Heart left ventricle (tissue), 13 donors: ENCODE data around the gene TXK.

ENCODE experiments used
- CTCF ChIP-seq, 12 donors: fragments of 200-600 bp; sonication (generic) in 4 of 12; IDR thresholded peaks; one replicate each; pipeline versions ENCODE4 v1.5.0 to v1.8.0; 2018 to 2022; ENCODE audit warnings: antibody characterized with exemption in 12 of 12, mild to moderate bottlenecking in 5 of 12
- POLR2A ChIP-seq, 2 donors: fragments of 450-650 bp; IDR thresholded peaks; one replicate each; pipeline ENCODE4 v1.6.1; 2017; ENCODE audit warnings: antibody characterized with exemption in 2 of 2, mild to moderate bottlenecking in 2 of 2, moderate library complexity in 2 of 2
- donor health status: ischemic (EF 13 %, LVEDD 7.1; RV severe dilation, severe dysfunction).
- donor health status: DM: no; HTN: yes; CAD: no.
- donor health status: DM: no; HTN: no; CAD: no.
- donor health status: ischemic (EF 25% LVEDD 6.9; RV normal size, moderate dysfunction).
- donor health status: ischemic (EF 25% LVEDD 5.7; RV mildly dilated, moderate dysfunction).
- donor health status: ischemic (EF 35%, LVEDD 5.7; RV mildly dilated, moderate dysfunction).
- donor health status: nonischemic (EF 11% LVEDD 7.7; RV severe dilation, severe dysfunction).
- donor health status: DM: yes; HTN: yes; CAD: no.
- donor health status: PGD.
- donor health status: ischemic (EF 29% LVEDD 5.4; RV normal size, mild dysfunction).
- donor health status: nonischemic (EF 23%, LVEDD 6.1; RV moderate dilation, normal function).

- TF ChIP-seq CTCF (IDR thresholded peaks at IDR 0.05) (no peak), POLR2A (IDR thresholded peaks at IDR 0.05) (no peak)
Measured at GRCh38 chr4:48069026-48069425, 65.0 kb downstream of the TXK start.
